ENCODE measurements around the gene PIERCE2. TPM values are rescaled to one million over a fixed set of nuclear protein-coding genes. Genes with fewer than 3 reads are reported as not detected.
A peak's percentile ranks its signal among the peaks of the same experiment; 100 is the strongest.
"Not testable (repeated sequence)": the region's sequence is repeated elsewhere in the genome, so short reads cannot be mapped to it uniquely, and the experiment has no call there.

The PIERCE2 gene
- total RNA-seq, 6 experiments from 2014 or later: 0.31 to 1.8 (median 1.3) TPM; not detected in 1

DNA sequence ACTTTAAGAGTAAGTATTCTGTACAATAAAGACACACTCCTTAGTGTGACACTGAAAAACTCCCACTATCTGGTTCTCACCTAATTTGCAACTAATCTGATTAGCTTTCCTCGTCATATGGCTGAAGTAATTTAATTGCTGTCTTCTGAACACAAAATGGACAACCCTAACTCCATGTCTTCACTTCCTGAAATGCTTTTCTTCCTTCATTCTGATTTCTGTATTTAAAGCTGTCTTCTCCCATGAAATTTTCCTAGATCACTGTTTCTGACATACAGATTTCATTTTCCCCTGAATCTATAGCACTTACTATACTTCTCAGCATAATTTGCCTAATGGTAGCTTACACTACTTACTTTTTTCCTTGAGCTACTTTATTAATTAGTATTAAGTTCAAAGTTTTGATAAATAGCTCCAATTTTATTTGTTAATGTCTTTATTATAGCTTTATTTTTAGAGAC, 6.5 kb upstream of the PIERCE2 start:
- ATAC-seq (no peak), DNase-seq (no peak)
- intact Hi-C loops (cut with DNase I): no loop called here
- peak overlapping the region in 1 of 3 donors; percentile 50 for H3K27ac ChIP-seq
- WGBS (ENCODE audit: insufficient coverage, low coverage, low lambda C conversion rate, missing lambda C conversion rate): 89% methylated on average over 1 of the region's 1 CpG
- H3K4me1 ChIP-seq: peaks cover 0 to 31% (median 15%) of the 10 kb centered on the region in 4 donors
- no peaks in the 10 kb centered on the region for H3K27me3 ChIP-seq
- no peaks in the 10 kb centered on the region for H3K9me3 ChIP-seq
- no peak for TF ChIP-seq POLR2A (IDR thresholded peaks at IDR 0.05)
- TF ChIP-seq, protein P1, sequence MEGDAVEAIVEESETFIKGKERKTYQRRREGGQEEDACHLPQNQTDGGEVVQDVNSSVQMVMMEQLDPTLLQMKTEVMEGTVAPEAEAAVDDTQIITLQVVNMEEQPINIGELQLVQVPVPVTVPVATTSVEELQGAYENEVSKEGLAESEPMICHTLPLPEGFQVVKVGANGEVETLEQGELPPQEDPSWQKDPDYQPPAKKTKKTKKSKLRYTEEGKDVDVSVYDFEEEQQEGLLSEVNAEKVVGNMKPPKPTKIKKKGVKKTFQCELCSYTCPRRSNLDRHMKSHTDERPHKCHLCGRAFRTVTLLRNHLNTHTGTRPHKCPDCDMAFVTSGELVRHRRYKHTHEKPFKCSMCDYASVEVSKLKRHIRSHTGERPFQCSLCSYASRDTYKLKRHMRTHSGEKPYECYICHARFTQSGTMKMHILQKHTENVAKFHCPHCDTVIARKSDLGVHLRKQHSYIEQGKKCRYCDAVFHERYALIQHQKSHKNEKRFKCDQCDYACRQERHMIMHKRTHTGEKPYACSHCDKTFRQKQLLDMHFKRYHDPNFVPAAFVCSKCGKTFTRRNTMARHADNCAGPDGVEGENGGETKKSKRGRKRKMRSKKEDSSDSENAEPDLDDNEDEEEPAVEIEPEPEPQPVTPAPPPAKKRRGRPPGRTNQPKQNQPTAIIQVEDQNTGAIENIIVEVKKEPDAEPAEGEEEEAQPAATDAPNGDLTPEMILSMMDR (IDR thresholded peaks at IDR 0.05): no peak
- no peak overlapping the region for H3K4me3 ChIP-seq
- H3K36me3 ChIP-seq: no peaks in the 10 kb centered on the region

DNA sequence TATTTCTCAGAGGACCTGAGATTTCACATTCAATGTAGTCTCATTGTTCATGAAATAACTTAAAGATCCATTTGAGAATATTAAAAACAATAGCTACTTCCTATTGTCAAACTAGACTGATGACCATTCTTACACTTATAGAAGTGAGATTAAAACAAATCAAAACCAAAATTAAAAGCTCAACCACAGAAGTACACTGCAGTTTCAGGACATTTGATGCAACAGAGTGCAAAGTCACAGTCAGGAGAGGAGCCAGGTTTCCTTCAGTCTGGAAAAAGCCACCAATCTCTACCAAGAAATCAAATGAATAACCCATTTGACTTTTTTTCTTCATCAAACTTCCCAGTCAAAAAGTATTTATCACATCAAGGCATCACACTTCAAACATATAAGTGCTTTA, 5.6 kb upstream of the PIERCE2 start:
- intact Hi-C loops (cut with DNase I): no loop called here
- Histone ChIP-seq H3K9me3 (no peaks in the 10 kb centered on the region), H3K36me3 (no peaks in the 10 kb centered on the region), H3K27ac (peak overlapping the region; percentile 11 to 50 (median 48)), H3K4me3 (no peak overlapping the region), H3K4me1 (peaks cover 0 to 34% (median 15%) of the 10 kb centered on the region in 4 donors), H3K27me3 (no peaks in the 10 kb centered on the region)
- ATAC-seq (peak; percentile 68 to 72 (median 70)), DNase-seq (no peak)
- TF ChIP-seq, protein P1 (IDR thresholded peaks at IDR 0.05): no peak
- no peak for TF ChIP-seq POLR2A (IDR thresholded peaks at IDR 0.05)

DNA sequence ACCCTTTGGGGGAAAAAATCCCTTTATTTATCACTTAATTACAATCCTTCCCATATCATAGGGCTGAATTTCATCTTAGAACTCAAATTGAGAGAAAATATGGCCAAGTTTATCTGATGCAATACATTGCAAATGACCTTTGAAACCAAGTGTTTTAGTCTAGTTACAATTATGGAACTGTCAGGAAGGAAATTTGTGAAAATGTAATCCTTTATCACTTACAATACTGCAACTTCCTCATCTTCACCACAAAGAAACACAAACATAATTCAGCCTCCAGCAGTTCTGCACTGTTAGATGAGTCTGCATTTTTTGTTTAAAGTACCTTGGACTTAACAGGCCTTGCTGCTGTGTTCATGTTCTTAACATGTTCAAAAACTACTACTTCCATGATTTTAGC, 4.8 kb upstream of the PIERCE2 start:
- no peak for DNase-seq
- peak overlapping the region; percentile 11 to 50 (median 48) for H3K27ac ChIP-seq
- no peaks in the 10 kb centered on the region for H3K36me3 ChIP-seq
- no peak overlapping the region for H3K4me3 ChIP-seq
- H3K4me1 ChIP-seq: peaks cover 0 to 34% (median 15%) of the 10 kb centered on the region in 4 donors
- H3K27me3 ChIP-seq: no peaks in the 10 kb centered on the region
- ATAC-seq: peak in 3 of 4 donors; percentile 1 to 6 (median 3)
- no peaks in the 10 kb centered on the region for H3K9me3 ChIP-seq
- intact Hi-C loops (cut with DNase I): no loop called here
- TF ChIP-seq, protein P1 (IDR thresholded peaks at IDR 0.05): no peak
- no peak for TF ChIP-seq POLR2A (IDR thresholded peaks at IDR 0.05)

DNA sequence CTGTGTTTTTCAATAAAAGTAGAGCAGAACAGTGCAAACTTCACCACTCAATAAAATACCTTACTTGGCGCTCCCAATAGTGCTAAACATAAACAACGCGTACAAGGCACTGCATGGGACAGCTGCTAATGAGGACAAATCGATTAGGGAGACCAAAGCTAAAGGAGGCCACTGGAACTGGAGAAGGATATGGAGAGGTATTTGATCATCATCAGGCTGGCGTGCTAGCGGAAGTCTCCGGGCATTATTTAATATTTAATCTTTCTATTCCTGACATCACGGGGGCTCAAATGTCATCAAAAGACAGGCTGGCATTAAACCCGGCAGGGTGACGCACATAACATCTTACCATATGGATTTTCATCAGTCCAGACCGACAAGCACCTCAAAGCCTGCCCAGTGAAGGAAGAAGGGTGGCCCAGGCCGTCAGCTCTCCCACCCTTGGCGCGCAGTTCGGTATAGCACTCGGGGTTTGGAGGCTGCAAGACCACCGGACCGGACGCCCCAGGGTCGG, 740 bp upstream of the PIERCE2 start:
- Histone ChIP-seq H3K4me3 (peak overlapping the region; percentile 82 to 91 (median 91)), H3K27me3 (no peaks in the 10 kb centered on the region), H3K36me3 (no peaks in the 10 kb centered on the region), H3K27ac (peak overlapping the region; percentile 88 to 98 (median 89)), H3K4me1 (peaks cover 0 to 29% (median 11%) of the 10 kb centered on the region in 4 donors), H3K9me3 (no peaks in the 10 kb centered on the region)
- TF ChIP-seq, protein P1 (IDR thresholded peaks at IDR 0.05): no peak
- TF ChIP-seq POLR2A (IDR thresholded peaks at IDR 0.05): no peak
- DNase-seq (no peak), ATAC-seq (peak; percentile 13 to 34 (median 18))
- 2% methylated on average over 10 of the region's 20 CpGs for WGBS (ENCODE audit: insufficient coverage, low coverage, low lambda C conversion rate, missing lambda C conversion rate)
- intact Hi-C loops (cut with DNase I): no loop called here

DNA sequence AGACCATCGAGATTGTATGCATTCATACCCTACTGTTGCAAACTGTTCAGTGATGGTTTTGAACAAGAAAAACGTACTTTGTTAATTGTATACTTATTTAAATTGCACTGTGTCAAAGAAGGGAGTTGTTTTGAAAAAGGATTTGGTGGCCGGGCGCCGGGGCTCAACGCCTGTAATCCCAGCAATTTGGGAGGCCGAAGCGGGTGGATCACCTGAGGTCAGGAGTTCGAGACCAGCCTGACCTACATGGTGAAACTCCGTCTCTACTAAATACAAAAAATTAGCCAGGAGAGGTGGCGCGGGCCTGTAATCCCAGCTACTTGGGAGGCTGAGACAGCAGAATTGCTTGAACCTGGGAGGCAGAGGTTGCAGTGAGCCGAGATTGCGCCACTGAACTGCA, 681 bp downstream of the PIERCE2 start:
- H3K27me3 ChIP-seq; H3K27ac ChIP-seq; H3K9me3 ChIP-seq; ATAC-seq; DNase-seq; H3K36me3 ChIP-seq; intact Hi-C loops (cut with DNase I): not testable (repeated sequence)
- peak overlapping the region; percentile 82 to 91 (median 91) for H3K4me3 ChIP-seq
- peaks cover 0 to 15% (median 4%) of the 10 kb centered on the region in 4 donors for H3K4me1 ChIP-seq
- 50% methylated on average over 12 of the region's 14 CpGs for WGBS (ENCODE audit: insufficient coverage, low coverage, low lambda C conversion rate, missing lambda C conversion rate)

DNA sequence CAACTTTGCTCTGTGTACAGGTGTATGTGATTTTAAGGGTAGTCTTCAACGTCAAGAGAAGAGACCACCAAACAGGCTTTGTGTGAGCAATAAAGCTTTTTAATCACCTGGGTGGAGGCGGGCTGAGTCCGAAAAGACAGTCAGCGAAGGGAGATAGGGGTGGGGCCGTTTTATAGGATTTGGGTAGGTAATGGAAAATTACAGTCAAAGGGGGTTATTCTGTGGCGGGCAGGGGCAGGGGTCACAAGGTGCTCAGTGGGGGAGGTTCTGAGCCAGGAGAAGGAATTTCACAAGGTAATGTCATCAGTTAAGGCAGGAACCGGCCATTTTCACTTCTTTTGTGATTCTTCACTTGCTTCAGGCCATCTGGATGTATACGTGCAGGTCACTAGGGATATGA, 9.4 kb downstream of the PIERCE2 start:
- WGBS (ENCODE audit: insufficient coverage, low coverage, low lambda C conversion rate, missing lambda C conversion rate): 70% methylated on average over 6 of the region's 8 CpGs
- not testable (repeated sequence) for ATAC-seq, H3K27ac ChIP-seq

More for the DNA sequence above, 9.4 kb downstream of the PIERCE2 start:
- H3K9me3 ChIP-seq; H3K36me3 ChIP-seq; intact Hi-C loops (cut with DNase I); DNase-seq; H3K4me1 ChIP-seq; H3K27me3 ChIP-seq; H3K4me3 ChIP-seq: not testable (repeated sequence)
